ENCODE measurements around the gene MLEC. TPM values are rescaled to one million over a fixed set of nuclear protein-coding genes. Genes with fewer than 3 reads are reported as not detected.
A peak's percentile ranks its signal among the peaks of the same experiment; 100 is the strongest.

Gene MLEC
- total RNA-seq, 2 donors from 2014 or later = 188 to 195 TPM

DNA sequence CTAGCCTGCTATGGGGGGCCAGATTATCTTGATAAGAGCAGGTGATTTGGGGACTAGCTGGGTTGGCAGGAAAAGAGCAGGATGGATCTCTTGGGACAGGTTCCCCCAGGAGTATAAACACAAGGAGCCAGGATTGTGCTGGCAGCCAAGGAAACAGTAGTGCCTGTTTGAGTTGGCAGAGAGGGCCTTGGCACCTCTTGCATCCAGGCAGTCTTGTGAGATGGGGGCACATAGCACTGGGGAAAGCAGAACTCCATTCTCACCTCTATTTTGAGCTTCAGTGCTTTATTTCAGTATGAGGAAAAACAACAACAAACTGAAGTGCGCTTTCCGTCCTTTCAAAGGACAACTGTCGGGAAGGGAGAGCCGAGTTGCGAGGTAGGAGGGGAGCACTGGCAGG is 13.9 kb downstream of the MLEC start:
- TF ChIP-seq, protein P1, sequence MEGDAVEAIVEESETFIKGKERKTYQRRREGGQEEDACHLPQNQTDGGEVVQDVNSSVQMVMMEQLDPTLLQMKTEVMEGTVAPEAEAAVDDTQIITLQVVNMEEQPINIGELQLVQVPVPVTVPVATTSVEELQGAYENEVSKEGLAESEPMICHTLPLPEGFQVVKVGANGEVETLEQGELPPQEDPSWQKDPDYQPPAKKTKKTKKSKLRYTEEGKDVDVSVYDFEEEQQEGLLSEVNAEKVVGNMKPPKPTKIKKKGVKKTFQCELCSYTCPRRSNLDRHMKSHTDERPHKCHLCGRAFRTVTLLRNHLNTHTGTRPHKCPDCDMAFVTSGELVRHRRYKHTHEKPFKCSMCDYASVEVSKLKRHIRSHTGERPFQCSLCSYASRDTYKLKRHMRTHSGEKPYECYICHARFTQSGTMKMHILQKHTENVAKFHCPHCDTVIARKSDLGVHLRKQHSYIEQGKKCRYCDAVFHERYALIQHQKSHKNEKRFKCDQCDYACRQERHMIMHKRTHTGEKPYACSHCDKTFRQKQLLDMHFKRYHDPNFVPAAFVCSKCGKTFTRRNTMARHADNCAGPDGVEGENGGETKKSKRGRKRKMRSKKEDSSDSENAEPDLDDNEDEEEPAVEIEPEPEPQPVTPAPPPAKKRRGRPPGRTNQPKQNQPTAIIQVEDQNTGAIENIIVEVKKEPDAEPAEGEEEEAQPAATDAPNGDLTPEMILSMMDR (conservative IDR thresholded peaks at IDR 0.05) = no peak
- H3K4me3 Mint-ChIP-seq = no peak overlapping the region
- H3K27ac Mint-ChIP-seq = peak overlapping the region; percentile 11
- Histone ChIP-seq H3K27ac (ENCODE audit: low read depth, low read length) (no peak overlapping the region), H3K9ac (ENCODE audit: extremely low read depth, low read length, poor library complexity, severe bottlenecking) (no peak overlapping the region), H3K36me3 (ENCODE audit: control insufficient read depth, insufficient read depth, low read length) (peaks cover 89% of the 10 kb centered on the region), H3K9me3 (ENCODE audit: control insufficient read depth, low read length) (no peaks in the 10 kb centered on the region), H3K4me3 (ENCODE audit: low read length) (no peak overlapping the region), H3K4me1 (ENCODE audit: control insufficient read depth, insufficient read depth, low read length) (no peaks in the 10 kb centered on the region), H3K27me3 (ENCODE audit: control insufficient read depth, insufficient read depth, low read length, poor library complexity, severe bottlenecking) (no peaks in the 10 kb centered on the region)
- 94 to 100% methylated on average over 5 of the region's 5 CpGs for whole genome bisulfite sequencing, 2 experiments (ENCODE audit: insufficient coverage in 1 of 2, insufficient read length in 1 of 2)
- no peak for DNase-seq
- no peaks in the 10 kb centered on the region for H3K9me3 Mint-ChIP-seq
- peaks cover 2% of the 10 kb centered on the region for H3K4me1 Mint-ChIP-seq
- peaks cover 57% of the 10 kb centered on the region for H3K36me3 Mint-ChIP-seq (ENCODE audit: low read depth)
- no peaks in the 10 kb centered on the region for H3K27me3 Mint-ChIP-seq (ENCODE audit: insufficient read depth)

DNA sequence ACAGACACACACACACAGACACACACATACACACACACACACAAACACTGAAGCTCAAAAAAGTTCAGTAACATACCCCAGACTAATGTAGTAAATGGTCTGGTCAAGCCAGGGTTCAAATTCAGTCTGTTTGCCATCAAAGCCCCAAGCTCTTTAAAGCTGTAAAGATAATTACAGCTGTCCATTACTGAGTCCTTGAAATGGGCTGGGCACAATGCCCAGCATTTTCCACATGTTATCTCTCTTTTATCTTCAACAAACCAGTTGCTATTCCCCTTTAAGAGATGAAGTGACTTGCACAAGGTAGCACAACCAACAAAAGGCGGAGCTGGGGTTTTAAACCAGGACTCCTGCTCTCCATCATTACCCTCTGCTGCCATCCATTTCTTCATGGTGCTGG is 15.7 kb downstream of the MLEC start:
- Histone ChIP-seq H3K27ac (ENCODE audit: low read depth, low read length) (no peak overlapping the region), H3K9me3 (ENCODE audit: control insufficient read depth, low read length) (no peaks in the 10 kb centered on the region), H3K4me3 (ENCODE audit: low read length) (no peak overlapping the region), H3K36me3 (ENCODE audit: control insufficient read depth, insufficient read depth, low read length) (peaks cover 71% of the 10 kb centered on the region), H3K27me3 (ENCODE audit: control insufficient read depth, insufficient read depth, low read length, poor library complexity, severe bottlenecking) (no peaks in the 10 kb centered on the region), H3K4me1 (ENCODE audit: control insufficient read depth, insufficient read depth, low read length) (no peaks in the 10 kb centered on the region), H3K9ac (ENCODE audit: extremely low read depth, low read length, poor library complexity, severe bottlenecking) (no peak overlapping the region)
- H3K9me3 Mint-ChIP-seq = no peaks in the 10 kb centered on the region
- H3K4me1 Mint-ChIP-seq = peaks cover 2% of the 10 kb centered on the region
- no peak overlapping the region for H3K27ac Mint-ChIP-seq
- H3K27me3 Mint-ChIP-seq (ENCODE audit: insufficient read depth) = no peaks in the 10 kb centered on the region
- H3K4me3 Mint-ChIP-seq = no peak overlapping the region
- WGBS, 2 experiments (ENCODE audit: insufficient coverage in 1 of 2, insufficient read length in 1 of 2) = 96 to 100% methylated on average over 1 of the region's 1 CpG
- TF ChIP-seq, protein P1 (conservative IDR thresholded peaks at IDR 0.05) = no peak
- H3K36me3 Mint-ChIP-seq (ENCODE audit: low read depth) = peaks cover 39% of the 10 kb centered on the region
- DNase-seq = no peak

DNA sequence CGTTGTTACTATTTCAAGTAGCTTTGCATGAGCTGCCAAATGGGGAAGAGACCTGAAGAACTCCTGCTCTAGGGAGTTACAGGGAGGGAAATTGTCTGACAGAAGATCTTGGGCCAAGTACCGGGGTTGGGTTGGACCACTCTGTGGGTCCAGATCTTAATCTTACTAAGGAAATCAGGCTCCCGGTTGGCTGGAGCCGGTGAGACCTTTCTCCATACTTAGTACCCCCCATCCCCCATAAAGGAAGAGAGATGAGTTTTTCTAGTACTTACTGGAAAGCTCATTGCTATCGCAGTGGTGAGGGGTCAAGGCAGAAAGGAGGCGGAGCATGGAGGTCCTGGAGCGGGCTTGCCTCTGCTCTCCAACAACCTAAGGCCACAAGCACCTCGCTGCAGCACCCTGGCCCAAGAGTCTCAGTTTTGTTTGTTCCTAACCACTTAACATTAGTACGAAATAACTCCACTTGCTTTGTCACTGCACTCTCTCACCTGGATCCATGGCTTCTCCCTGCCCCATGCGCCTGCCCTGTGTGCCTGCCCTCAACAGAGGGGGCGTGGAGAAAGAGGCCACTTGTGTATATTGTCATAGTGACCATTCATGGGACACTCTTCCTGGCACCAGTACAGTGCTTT is 16.5 kb downstream of the MLEC start:
- TF ChIP-seq, protein P1 (conservative IDR thresholded peaks at IDR 0.05) = no peak
- Histone ChIP-seq H3K9me3 (ENCODE audit: control insufficient read depth, low read length) (no peaks in the 10 kb centered on the region), H3K27ac (ENCODE audit: low read depth, low read length) (no peak overlapping the region), H3K4me3 (ENCODE audit: low read length) (no peak overlapping the region), H3K27me3 (ENCODE audit: control insufficient read depth, insufficient read depth, low read length, poor library complexity, severe bottlenecking) (no peaks in the 10 kb centered on the region), H3K36me3 (ENCODE audit: control insufficient read depth, insufficient read depth, low read length) (peaks cover 63% of the 10 kb centered on the region), H3K9ac (ENCODE audit: extremely low read depth, low read length, poor library complexity, severe bottlenecking) (no peak overlapping the region), H3K4me1 (ENCODE audit: control insufficient read depth, insufficient read depth, low read length) (no peaks in the 10 kb centered on the region)
- H3K36me3 Mint-ChIP-seq (ENCODE audit: low read depth) = peaks cover 34% of the 10 kb centered on the region
- H3K27ac Mint-ChIP-seq = no peak overlapping the region
- peaks cover 2% of the 10 kb centered on the region for H3K4me1 Mint-ChIP-seq
- no peak for DNase-seq
- H3K27me3 Mint-ChIP-seq (ENCODE audit: insufficient read depth) = no peaks in the 10 kb centered on the region
- no peak overlapping the region for H3K4me3 Mint-ChIP-seq
- WGBS, 2 experiments (ENCODE audit: insufficient coverage in 1 of 2, insufficient read length in 1 of 2) = 72 to 80% methylated on average over 4 to 9 of the region's 11 CpGs
- H3K9me3 Mint-ChIP-seq = no peaks in the 10 kb centered on the region

All from endodermal cell (in vitro differentiated cells).